KG1 (cell line): ENCODE data around the gene MGAT3.

ENCODE experiments used
- DNase-seq: peaks from one replicate; lab custom pipeline; 2025; lab: John Stamatoyannopoulos, UW

MGAT3 gene

GRCh38 chr22:39428597-39429071, 28.2 kb upstream of the MGAT3 start:
- no peak for DNase-seq

- DNase-seq, result no peak
These were observed 27.6 kb upstream of the MGAT3 start for GRCh38 chr22:39429186-39429585.

- DNase-seq, result no peak
These were observed 26.8 kb upstream of the MGAT3 start for GRCh38 chr22:39429916-39430575.

- DNase-seq, result no peak
These were observed 26.1 kb upstream of the MGAT3 start for GRCh38 chr22:39430576-39431150.

GRCh38 chr22:39431216-39431801, 25.5 kb upstream of the MGAT3 start:
- no peak for DNase-seq

- no peak for DNase-seq
These were observed 25.0 kb upstream of the MGAT3 start for GRCh38 chr22:39431821-39432251.

- DNase-seq, result no peak
These were observed 24.4 kb upstream of the MGAT3 start for GRCh38 chr22:39432361-39432811.

GRCh38 chr22:39433476-39434242, 23.2 kb upstream of the MGAT3 start:
- DNase-seq, result no peak

GRCh38 chr22:39434243-39434653, 22.6 kb upstream of the MGAT3 start:
- DNase-seq, result no peak

GRCh38 chr22:39434721-39435120, 22.1 kb upstream of the MGAT3 start:
- DNase-seq, result no peak

- DNase-seq, result no peak
These were observed 21.2 kb upstream of the MGAT3 start for GRCh38 chr22:39435616-39436015.

GRCh38 chr22:39437791-39438704, 18.8 kb upstream of the MGAT3 start:
- DNase-seq, result no peak

- no peak for DNase-seq
These were observed 17.6 kb upstream of the MGAT3 start for GRCh38 chr22:39439170-39439569.

GRCh38 chr22:39443398-39443797, 13.4 kb upstream of the MGAT3 start:
- no peak for DNase-seq

GRCh38 chr22:39444247-39444800, 12.5 kb upstream of the MGAT3 start:
- no peak for DNase-seq

- no peak for DNase-seq
These were observed 11.8 kb upstream of the MGAT3 start for GRCh38 chr22:39444937-39445465.

GRCh38 chr22:39445678-39446077, 11.1 kb upstream of the MGAT3 start:
- no peak for DNase-seq

- no peak for DNase-seq
These were observed 10.5 kb upstream of the MGAT3 start for GRCh38 chr22:39446239-39446721.

GRCh38 chr22:39448205-39449054, 8.4 kb upstream of the MGAT3 start:
- DNase-seq, result no peak

- no peak for DNase-seq
These were observed 7.1 kb upstream of the MGAT3 start for GRCh38 chr22:39449708-39450107.
